HAP-1 (cell line): ENCODE results near the gene MRPL21.

Source experiments
- DNase-seq, 2 experiments: peaks; one replicate each; pipeline ENCODE4 v3.0.0-alpha.2; 2016 to 2020; ENCODE audit warnings: low spot score in 2 of 2
- H3K27me3 ChIP-seq: fragments of 250-450 bp; sonication (Bioruptor Pico); 2 replicates; pipeline ENCODE4 v1.5.1; 2020; ENCODE audit warnings: low read depth, mild to moderate bottlenecking, moderate library complexity
- H3K36me3 ChIP-seq: fragments of 250-450 bp; sonication (Bioruptor Pico); replicated peaks from 2 replicates; pipeline ENCODE4 v1.5.1; 2020; ENCODE audit warnings: mild to moderate bottlenecking
- H3K4me1 ChIP-seq: fragments of 250-450 bp; sonication (Bioruptor Pico); 2 replicates; pipeline ENCODE4 v1.5.1; 2020; ENCODE audit warnings: mild to moderate bottlenecking
- H3K4me3 ChIP-seq: fragments of 250-450 bp; sonication (Bioruptor Pico); 2 replicates; pipeline ENCODE4 v1.5.1; 2020; ENCODE audit warnings: mild to moderate bottlenecking, moderate library complexity
- H3K9me3 ChIP-seq: fragments of 250-450 bp; sonication (Bioruptor Pico); 2 replicates; pipeline ENCODE4 v1.5.1; 2020; ENCODE audit warnings: mild to moderate bottlenecking, moderate library complexity
- in situ Hi-C: fragments of 300-500 bp; cut with MboI; formaldehyde crosslinking; loops from 3 replicates; pipeline ENCODE4 v1.14.3; 2020; ENCODE audit warnings: low sequenced_read_pairs, inconsistent platforms, mixed read lengths

MRPL21 gene

GRCh38 chr11:68911731-68912130, 8.1 kb upstream of the MRPL21 start:
- H3K4me3 ChIP-seq, result no peak overlapping the region
- peaks cover 62% of the 10 kb centered on the region for H3K36me3 ChIP-seq
- H3K4me1 ChIP-seq, result no peaks in the 10 kb centered on the region
- H3K27me3 ChIP-seq, result no peaks in the 10 kb centered on the region
- DNase-seq, result no peak
- in situ Hi-C loops, result no loop called here
- H3K9me3 ChIP-seq, result no peaks in the 10 kb centered on the region

DNA sequence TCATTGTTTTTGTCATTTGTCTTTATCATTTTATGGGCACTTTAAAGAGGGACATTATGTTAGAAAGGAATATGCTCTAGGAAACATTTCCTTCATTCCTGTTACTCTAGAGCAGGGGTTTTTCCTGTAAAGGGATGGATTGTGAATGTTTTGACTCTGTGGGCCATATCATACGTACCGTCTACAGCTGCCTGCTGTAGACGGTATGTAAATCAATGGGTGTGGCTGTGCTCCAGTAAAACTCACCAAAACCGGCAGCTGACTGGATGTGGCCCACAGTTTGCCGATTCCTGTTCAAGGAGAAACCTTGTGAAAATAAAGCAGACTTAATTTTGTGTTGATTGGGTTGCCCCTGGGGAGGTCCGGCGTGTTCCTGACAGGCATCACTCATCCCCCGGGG, 7.3 kb upstream of the MRPL21 start:
- no peaks in the 10 kb centered on the region for H3K4me1 ChIP-seq
- no peaks in the 10 kb centered on the region for H3K27me3 ChIP-seq
- H3K9me3 ChIP-seq, result no peaks in the 10 kb centered on the region
- peaks cover 61% of the 10 kb centered on the region for H3K36me3 ChIP-seq
- in situ Hi-C loops, result no loop called here
- H3K4me3 ChIP-seq, result no peak overlapping the region
- DNase-seq, result no peak

DNA sequence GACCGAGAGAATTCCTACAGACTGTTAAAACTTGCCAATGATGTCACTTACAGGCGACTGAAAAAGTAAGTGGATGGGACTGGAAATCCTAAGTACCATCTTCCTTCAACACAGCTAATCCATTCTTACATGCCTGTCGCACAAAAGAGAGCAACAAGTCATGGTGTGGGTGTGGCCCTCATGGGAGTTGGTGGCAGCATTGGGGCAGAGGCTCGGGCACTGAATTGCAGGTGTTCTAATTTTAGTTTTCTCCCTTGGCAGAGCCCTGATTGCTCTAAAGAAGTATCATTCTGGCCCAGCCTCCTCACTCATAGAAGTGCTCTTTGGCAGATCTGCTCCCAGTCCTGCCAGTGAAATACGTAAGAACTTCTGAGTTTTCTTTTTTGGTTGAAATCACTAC, 4.6 kb upstream of the MRPL21 start:
- Histone ChIP-seq H3K36me3 (peaks cover 51% of the 10 kb centered on the region), H3K4me1 (peaks cover 4% of the 10 kb centered on the region; the same call in 1 of the 2 replicates), H3K4me3 (no peak overlapping the region), H3K9me3 (no peaks in the 10 kb centered on the region), H3K27me3 (no peaks in the 10 kb centered on the region)
- DNase-seq, result no peak
- in situ Hi-C loops, result no loop called here

- no peaks in the 10 kb centered on the region for H3K27me3 ChIP-seq
- in situ Hi-C loops, result no loop called here
- H3K4me3 ChIP-seq, result peak overlapping the region; percentile 90
- peak in 1 of 2 experiments; percentile 8 for DNase-seq
- peaks cover 14% of the 10 kb centered on the region for H3K4me1 ChIP-seq
- H3K36me3 ChIP-seq, result peaks cover 35% of the 10 kb centered on the region
- no peaks in the 10 kb centered on the region for H3K9me3 ChIP-seq
Measured at GRCh38 chr11:68905421-68906360, 2.1 kb upstream of the MRPL21 start.

- DNase-seq, result peak in 1 of 2 experiments; percentile 43
- peaks cover 14% of the 10 kb centered on the region for H3K4me1 ChIP-seq
- peak overlapping the region; percentile 90 for H3K4me3 ChIP-seq
- in situ Hi-C loops, result no loop called here
- no peaks in the 10 kb centered on the region for H3K27me3 ChIP-seq
- peaks cover 33% of the 10 kb centered on the region for H3K36me3 ChIP-seq
- H3K9me3 ChIP-seq, result no peaks in the 10 kb centered on the region
Measured at GRCh38 chr11:68904248-68904847, 716 bp upstream of the MRPL21 start.

DNA sequence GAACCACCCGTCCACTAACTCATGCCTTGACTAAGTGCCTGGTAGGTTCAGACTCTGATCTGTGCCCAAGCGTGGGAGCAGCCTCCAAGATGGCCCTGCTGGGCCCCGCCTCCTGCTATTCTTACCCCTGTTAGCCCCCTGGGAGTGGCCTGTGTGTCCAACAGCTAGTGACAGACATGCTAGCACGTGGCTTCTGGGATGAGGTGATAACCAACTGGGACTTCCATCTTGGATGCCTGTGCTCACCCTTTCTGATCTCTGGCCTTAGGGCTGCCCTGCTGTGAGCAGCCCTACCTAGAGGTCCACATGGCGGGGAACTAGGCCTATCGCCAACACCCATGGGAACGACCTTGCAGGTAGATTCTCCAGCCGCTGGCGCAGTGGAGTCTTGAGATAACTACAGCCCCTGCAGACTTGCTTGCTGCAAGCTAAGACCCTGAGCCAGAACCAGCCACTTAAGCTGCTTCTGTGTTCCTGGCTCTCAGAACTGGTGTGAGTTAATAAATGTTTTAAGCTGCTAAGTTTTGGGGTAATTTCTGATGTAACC, 2.7 kb downstream of the MRPL21 start:
- Histone ChIP-seq H3K4me3 (no peak overlapping the region), H3K27me3 (no peaks in the 10 kb centered on the region), H3K36me3 (peaks cover 48% of the 10 kb centered on the region), H3K4me1 (peaks cover 14% of the 10 kb centered on the region), H3K9me3 (no peaks in the 10 kb centered on the region)
- in situ Hi-C loops, result no loop called here
- DNase-seq, result no peak

GRCh38 chr11:68897441-68897840, 6.2 kb downstream of the MRPL21 start:
- Histone ChIP-seq H3K9me3 (no peaks in the 10 kb centered on the region), H3K27me3 (no peaks in the 10 kb centered on the region), H3K4me3 (no peak overlapping the region), H3K36me3 (peaks cover 82% of the 10 kb centered on the region), H3K4me1 (peaks cover 4% of the 10 kb centered on the region; the same call in 1 of the 2 replicates)
- in situ Hi-C loops, result no loop called here
- DNase-seq, result no peak

- no peaks in the 10 kb centered on the region for H3K27me3 ChIP-seq
- H3K4me3 ChIP-seq, result no peak overlapping the region
- H3K4me1 ChIP-seq, result no peaks in the 10 kb centered on the region
- peaks cover 81% of the 10 kb centered on the region for H3K36me3 ChIP-seq
- H3K9me3 ChIP-seq, result no peaks in the 10 kb centered on the region
- in situ Hi-C loops, result no loop called here
- DNase-seq, result no peak
Measured at GRCh38 chr11:68896171-68896959, 7.3 kb downstream of the MRPL21 start.

GRCh38 chr11:68893282-68893681, 10.3 kb downstream of the MRPL21 start:
- H3K4me3 ChIP-seq, result no peak overlapping the region
- no peaks in the 10 kb centered on the region for H3K4me1 ChIP-seq
- peaks cover 80% of the 10 kb centered on the region for H3K36me3 ChIP-seq
- no peaks in the 10 kb centered on the region for H3K9me3 ChIP-seq
- DNase-seq, result no peak
- in situ Hi-C loops, result no loop called here
- H3K27me3 ChIP-seq, result no peaks in the 10 kb centered on the region

DNA sequence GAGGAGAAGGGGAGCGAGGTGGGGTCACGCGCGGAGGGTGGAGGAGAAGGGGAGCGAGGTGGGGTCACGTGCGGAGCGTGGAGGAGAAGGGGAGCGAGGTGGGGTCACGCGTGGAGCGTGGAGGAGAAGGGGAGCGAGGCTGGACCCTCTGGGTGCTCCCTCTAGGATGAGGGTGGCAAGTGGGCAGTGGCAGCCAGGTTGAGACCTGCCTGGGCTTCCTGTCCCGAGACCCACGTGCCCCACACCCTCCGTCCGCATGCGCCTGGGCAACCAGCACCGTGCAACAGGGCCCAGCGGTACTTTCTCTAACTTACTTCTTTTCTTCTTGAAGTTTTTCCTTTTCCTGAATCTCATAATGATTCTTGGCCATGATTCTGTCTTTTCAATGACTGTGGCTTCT, 11.1 kb downstream of the MRPL21 start:
- in situ Hi-C loops, result no loop called here

GRCh38 chr11:68891351-68891948, 12.2 kb downstream of the MRPL21 start:
- in situ Hi-C loops, result no loop called here
- no peaks in the 10 kb centered on the region for H3K9me3 ChIP-seq
- no peaks in the 10 kb centered on the region for H3K27me3 ChIP-seq
- no peak for DNase-seq
- H3K36me3 ChIP-seq, result peaks cover 61% of the 10 kb centered on the region
- no peaks in the 10 kb centered on the region for H3K4me1 ChIP-seq
- no peak overlapping the region for H3K4me3 ChIP-seq

More for the DNA sequence above, 11.1 kb downstream of the MRPL21 start:
- no peaks in the 10 kb centered on the region for H3K27me3 ChIP-seq
- no peaks in the 10 kb centered on the region for H3K9me3 ChIP-seq
- H3K4me3 ChIP-seq, result no peak overlapping the region
- no peaks in the 10 kb centered on the region for H3K4me1 ChIP-seq
- no peak for DNase-seq
- H3K36me3 ChIP-seq, result peaks cover 73% of the 10 kb centered on the region

DNA sequence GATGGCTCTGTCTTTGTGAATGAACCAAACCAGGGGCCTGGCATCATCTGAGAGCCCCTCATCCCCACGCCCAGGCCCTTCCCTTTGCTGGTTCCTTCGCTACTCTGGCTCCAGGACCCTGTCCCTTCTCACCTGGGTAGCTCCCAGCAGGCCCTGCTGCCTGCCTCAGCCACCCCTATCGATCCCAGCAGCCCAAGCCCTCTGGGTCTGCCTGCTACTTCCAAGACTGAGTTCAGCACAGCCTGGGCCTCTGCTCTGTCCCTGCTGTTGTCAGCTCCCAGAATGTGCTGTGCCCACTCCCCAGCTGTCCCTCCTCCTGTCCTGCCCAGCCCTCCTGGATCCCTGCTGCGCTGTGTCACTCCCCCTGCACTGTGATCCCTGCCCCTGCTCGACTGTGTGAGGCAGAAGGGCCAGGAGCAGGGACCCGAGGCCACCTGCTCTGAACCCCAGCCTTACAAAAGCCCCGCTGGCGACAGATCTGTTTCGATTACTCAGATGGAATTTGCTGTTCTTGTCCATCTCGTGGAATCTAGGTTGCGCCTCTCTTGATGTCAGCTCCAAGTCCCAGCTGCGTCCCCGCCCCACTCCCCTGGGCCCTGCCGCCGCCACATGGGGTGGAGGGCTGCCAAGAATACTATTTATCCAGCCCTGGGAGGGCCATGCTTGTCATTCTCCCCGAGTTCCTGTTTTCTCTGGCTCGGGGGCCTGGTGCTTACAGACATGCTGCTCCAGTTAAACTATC, 13.0 kb downstream of the MRPL21 start:
- peaks cover 54% of the 10 kb centered on the region for H3K36me3 ChIP-seq
- in situ Hi-C loops, result no loop called here

More for the DNA sequence above, 13.0 kb downstream of the MRPL21 start:
- Histone ChIP-seq H3K9me3 (no peaks in the 10 kb centered on the region), H3K4me1 (no peaks in the 10 kb centered on the region), H3K4me3 (no peak overlapping the region), H3K27me3 (no peaks in the 10 kb centered on the region)
- no peak for DNase-seq
